ENCODE results near the gene PRKCA. TPM values are rescaled to one million over a fixed set of nuclear protein-coding genes. Genes with fewer than 3 reads are reported as not detected.

The PRKCA gene
- total RNA-seq, 2 experiments from 2014 or later = 75.1 to 78.5 TPM

DNA sequence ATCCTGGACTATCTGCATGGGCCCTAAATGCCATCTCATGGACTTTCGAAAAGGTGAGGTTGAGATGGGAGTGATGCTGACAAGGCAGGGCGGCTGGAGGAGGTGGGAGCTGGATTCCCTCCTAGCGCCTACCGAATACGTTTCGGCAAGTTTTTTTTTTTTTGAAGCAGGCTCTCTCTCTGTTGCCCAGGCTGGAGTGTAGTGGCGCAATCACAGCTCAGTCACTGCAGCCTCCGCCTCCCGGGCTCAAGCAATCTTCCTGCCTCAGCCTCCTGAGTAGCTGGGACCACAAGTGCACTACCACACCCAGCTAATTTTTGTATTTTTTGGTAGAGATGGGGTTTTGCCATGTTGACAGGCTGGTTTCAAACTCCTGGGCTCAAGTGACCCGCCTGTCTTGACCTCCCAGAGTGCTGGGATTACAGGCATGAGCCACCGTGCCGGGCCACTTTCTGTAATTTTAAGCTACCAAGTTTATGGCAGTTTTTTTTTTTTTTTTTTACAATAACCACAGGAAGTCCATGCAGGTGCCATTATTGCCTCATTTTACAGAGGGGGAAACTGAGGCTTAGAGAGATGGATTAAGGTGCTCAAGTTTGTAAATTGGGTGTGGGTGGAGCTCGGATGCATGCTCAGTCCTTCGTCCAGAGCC is 246.4 kb downstream of the PRKCA start:
- H3K27me3 Mint-ChIP-seq = no peaks in the 10 kb centered on the region
- H3K4me3 Mint-ChIP-seq = no peak overlapping the region
- peak overlapping the region; percentile 88 for H3K27ac Mint-ChIP-seq
- no peak for DNase-seq
- H3K9me3 Mint-ChIP-seq = peaks cover 12% of the 10 kb centered on the region
- CTCF ChIA-PET = interaction anchor here (0.7 to 2.2 kb wide), 5 partner anchors 18 to 348 kb away, joined by 3 to 7 read pairs (median 3); no protein-coding TSS in a partner anchor
- intact Hi-C loops (cut with micrococcal nuclease) = loop anchor here (2.0 to 10.0 kb wide), 3 partner anchors 18 to 236 kb away; no protein-coding TSS in a partner anchor
- peaks cover 59% of the 10 kb centered on the region for H3K4me1 Mint-ChIP-seq (ENCODE audit: low read depth)
- POLR2A ChIA-PET = interaction anchor here (0.6 to 1.4 kb wide), 5 partner anchors 8 to 128 kb away, joined by 3 to 4 read pairs (median 3); no protein-coding TSS in a partner anchor
- H3K36me3 Mint-ChIP-seq = peaks cover 24% of the 10 kb centered on the region

DNA sequence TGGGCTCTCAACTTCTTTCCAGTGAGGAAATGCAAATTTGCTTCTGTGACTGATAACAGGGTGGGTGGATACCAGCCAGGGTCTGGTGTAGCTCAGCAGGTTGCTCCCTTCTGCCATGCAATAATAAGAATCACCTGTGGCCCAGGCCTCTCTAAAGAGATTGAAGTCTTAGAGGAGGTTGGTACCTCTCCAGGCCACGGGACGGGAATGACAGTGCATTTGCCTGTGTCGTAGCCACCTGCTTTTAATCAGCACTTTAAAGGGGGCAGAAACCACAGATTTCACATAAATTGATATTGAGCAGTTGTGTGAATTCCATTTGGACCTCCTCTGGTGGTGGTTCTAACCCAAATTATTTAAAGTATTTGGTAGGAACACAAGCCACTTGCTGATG is 246.9 kb downstream of the PRKCA start:
- Mint-ChIP-seq H3K27ac (no peak overlapping the region), H3K4me3 (no peak overlapping the region)
- CTCF ChIA-PET = interaction anchor here (1.0 to 2.2 kb wide), 2 partner anchors 18 to 349 kb away, joined by 3 to 7 read pairs; no protein-coding TSS in a partner anchor

DNA sequence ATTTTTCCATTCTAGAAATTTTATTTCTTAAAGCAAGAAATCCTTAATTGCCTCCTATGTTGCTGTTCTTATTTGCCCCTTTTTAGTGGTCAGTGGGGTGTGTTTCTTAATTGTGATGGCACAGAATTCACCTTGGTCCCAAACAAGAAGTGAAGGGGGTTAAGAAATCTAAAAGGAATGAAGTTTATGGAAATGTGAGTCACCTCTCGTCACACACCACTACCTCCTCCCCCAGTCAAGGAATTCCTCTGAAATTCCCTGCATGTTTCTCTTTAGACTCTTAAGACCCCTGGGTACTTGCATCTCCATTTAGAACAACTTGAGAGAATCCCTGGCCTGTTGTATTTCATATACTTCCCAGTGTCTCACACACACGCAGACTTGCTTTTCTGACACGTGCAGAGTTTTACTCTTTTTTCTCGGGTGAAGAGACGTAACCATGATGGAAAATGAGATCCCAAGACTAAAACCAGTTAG is 247.4 kb downstream of the PRKCA start:
- H3K27me3 Mint-ChIP-seq = no peaks in the 10 kb centered on the region
- H3K27ac Mint-ChIP-seq = no peak overlapping the region
- peaks cover 25% of the 10 kb centered on the region for H3K36me3 Mint-ChIP-seq
- intact Hi-C loops (cut with micrococcal nuclease) = loop anchor here (2.0 to 10.0 kb wide), 3 partner anchors 17 to 237 kb away; no protein-coding TSS in a partner anchor
- DNase-seq = no peak
- POLR2A ChIA-PET = no interaction called here
- H3K4me1 Mint-ChIP-seq (ENCODE audit: low read depth) = peaks cover 56% of the 10 kb centered on the region
- H3K9me3 Mint-ChIP-seq = peaks cover 12% of the 10 kb centered on the region
- H3K4me3 Mint-ChIP-seq = no peak overlapping the region
- CTCF ChIA-PET = interaction anchor here (2.2 kb wide), 1 partner anchor 349 kb away, joined by 7 read pairs; no protein-coding TSS in a partner anchor

More for the DNA sequence above, 246.9 kb downstream of the PRKCA start:
- no peaks in the 10 kb centered on the region for H3K27me3 Mint-ChIP-seq
- intact Hi-C loops (cut with micrococcal nuclease) = loop anchor here (2.0 to 10.0 kb wide), 3 partner anchors 17 to 237 kb away; no protein-coding TSS in a partner anchor
- H3K9me3 Mint-ChIP-seq = peaks cover 12% of the 10 kb centered on the region
- H3K4me1 Mint-ChIP-seq (ENCODE audit: low read depth) = peaks cover 56% of the 10 kb centered on the region
- POLR2A ChIA-PET = interaction anchor here (0.7 kb wide), 1 partner anchor 127 kb away, joined by 4 read pairs; no protein-coding TSS in a partner anchor
- DNase-seq = no peak
- peaks cover 25% of the 10 kb centered on the region for H3K36me3 Mint-ChIP-seq

DNA sequence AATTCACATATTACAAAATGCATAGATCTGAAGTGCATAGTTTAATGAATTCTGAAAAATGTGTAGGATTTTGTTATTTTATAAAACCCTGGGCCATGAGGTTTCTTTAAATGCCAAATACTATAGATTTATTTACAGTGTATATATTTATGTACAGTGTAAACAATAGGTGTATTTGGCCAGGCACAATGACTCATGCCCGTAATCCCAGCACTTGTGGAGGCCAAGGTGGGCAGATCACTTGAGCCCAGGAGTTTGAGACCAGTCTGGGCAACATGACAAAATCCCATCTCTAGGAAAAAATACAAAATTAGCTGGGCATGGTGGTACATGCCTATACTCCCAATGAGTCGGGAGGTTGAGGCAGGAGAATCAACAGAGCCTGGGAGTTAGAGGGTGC is 249.4 kb downstream of the PRKCA start:
- Mint-ChIP-seq H3K4me1 (ENCODE audit: low read depth) (peaks cover 47% of the 10 kb centered on the region), H3K9me3 (no peaks in the 10 kb centered on the region)
- CTCF ChIA-PET = no interaction called here

DNA sequence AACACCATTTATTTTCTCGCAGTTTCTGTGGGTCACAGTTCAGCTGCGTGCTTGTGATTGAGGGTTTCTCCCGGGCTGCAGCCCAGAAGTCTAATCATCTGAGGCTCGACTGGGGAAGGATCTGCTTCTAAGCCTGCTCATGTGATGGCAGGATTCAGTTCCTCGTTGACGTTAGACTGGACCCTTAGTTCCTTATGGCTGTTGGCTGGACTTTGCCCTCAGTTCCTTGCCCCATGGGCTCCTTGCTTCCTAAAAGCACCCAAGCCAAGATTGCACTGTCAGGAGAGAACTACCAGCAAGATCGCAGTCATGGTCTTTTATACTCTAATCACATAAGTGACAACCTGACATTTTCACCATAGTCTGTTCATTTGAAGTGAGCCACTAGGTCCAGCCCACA is 250.0 kb downstream of the PRKCA start:
- ChIA-PET CTCF (interaction anchor here (1.4 kb wide), 1 partner anchor 14 kb away, joined by 7 read pairs; no protein-coding TSS in a partner anchor), POLR2A (no interaction called here)
- Mint-ChIP-seq H3K36me3 (peaks cover 13% of the 10 kb centered on the region), H3K4me1 (ENCODE audit: low read depth) (peaks cover 47% of the 10 kb centered on the region), H3K9me3 (no peaks in the 10 kb centered on the region), H3K27ac (no peak overlapping the region), H3K4me3 (no peak overlapping the region), H3K27me3 (no peaks in the 10 kb centered on the region)
- DNase-seq = no peak
- intact Hi-C loops (cut with micrococcal nuclease) = no loop called here

More for the DNA sequence above, 249.4 kb downstream of the PRKCA start:
- H3K4me3 Mint-ChIP-seq = no peak overlapping the region
- no peak overlapping the region for H3K27ac Mint-ChIP-seq
- intact Hi-C loops (cut with micrococcal nuclease) = no loop called here
- H3K27me3 Mint-ChIP-seq = no peaks in the 10 kb centered on the region
- POLR2A ChIA-PET = no interaction called here
- no peak for DNase-seq
- H3K36me3 Mint-ChIP-seq = peaks cover 15% of the 10 kb centered on the region

DNA sequence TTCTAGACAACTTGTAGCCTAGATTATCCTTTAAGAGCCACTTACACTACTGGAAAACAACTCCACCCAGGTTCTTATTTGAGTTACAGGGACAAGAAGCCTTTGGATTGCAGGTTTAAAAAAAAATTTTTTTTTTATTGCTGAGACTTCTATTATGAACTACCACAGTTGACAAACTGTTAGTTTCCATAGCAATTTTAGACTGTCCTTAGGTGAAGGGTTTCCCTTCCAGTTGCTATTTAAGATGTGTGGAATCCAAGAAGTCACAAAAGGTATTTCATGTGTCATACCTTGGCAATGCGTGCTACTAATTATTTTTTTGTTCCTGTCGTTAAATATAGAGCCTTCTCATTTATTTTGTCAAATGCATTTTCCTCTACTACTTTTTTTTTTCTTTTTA is 253.2 kb downstream of the PRKCA start:
- CTCF ChIA-PET = interaction anchor here (0.6 to 1.0 kb wide), 2 partner anchors 11 to 354 kb away, joined by 3 to 4 read pairs; no protein-coding TSS in a partner anchor
- Mint-ChIP-seq H3K4me3 (no peak overlapping the region), H3K36me3 (peaks cover 15% of the 10 kb centered on the region), H3K9me3 (no peaks in the 10 kb centered on the region), H3K4me1 (ENCODE audit: low read depth) (peaks cover 34% of the 10 kb centered on the region), H3K27ac (no peak overlapping the region), H3K27me3 (no peaks in the 10 kb centered on the region)
- no peak for DNase-seq
- intact Hi-C loops (cut with micrococcal nuclease) = no loop called here
- POLR2A ChIA-PET = no interaction called here

DNA sequence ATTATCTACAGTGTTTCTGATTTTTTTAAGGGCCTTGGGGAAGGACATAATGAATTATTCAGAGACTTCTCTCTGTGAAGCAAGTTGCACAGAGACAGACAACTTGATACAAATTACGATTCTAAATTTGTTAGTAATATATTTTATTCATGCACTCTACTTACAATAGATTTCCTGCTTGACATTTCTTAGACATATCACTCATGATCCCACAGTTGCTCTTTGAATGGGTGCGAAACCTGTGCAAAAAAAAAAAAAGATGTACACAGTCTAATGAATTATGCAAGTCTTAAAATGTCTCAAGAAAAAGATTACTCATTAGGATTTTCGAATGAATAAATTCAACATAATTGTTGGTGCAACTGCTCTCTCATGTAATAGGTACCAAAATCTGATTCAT is 254.8 kb downstream of the PRKCA start:
- no peak overlapping the region for H3K27ac Mint-ChIP-seq
- ChIA-PET POLR2A (interaction anchor here (0.8 kb wide), 1 partner anchor 9 kb away, joined by 3 read pairs; no protein-coding TSS in a partner anchor), CTCF (interaction anchor here (1.1 kb wide), 1 partner anchor 10 kb away, joined by 3 read pairs; no protein-coding TSS in a partner anchor)
- DNase-seq = no peak
- no peaks in the 10 kb centered on the region for H3K27me3 Mint-ChIP-seq
- H3K4me3 Mint-ChIP-seq = no peak overlapping the region
- intact Hi-C loops (cut with micrococcal nuclease) = no loop called here
- H3K9me3 Mint-ChIP-seq = no peaks in the 10 kb centered on the region
- H3K4me1 Mint-ChIP-seq (ENCODE audit: low read depth) = peaks cover 32% of the 10 kb centered on the region
- peaks cover 24% of the 10 kb centered on the region for H3K36me3 Mint-ChIP-seq

DNA sequence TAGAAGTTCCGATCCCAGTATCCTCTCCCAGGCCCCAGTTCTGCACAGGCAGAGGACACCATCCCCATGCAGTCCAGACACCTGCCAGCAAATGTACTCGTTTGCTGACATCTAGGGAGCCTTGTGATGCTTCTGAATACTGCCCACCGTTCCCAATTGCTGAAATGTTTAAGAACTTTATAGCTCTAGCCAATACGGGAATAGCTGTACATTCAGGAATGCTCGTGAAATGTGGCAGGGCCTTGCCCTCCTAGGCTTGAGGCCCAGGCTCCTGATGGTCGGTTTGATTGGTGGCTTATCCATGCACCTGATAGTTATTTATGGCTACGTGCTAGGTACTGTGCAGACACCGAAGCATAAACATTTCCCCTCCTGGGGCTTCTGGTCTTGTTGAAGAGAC is 255.5 kb downstream of the PRKCA start:
- POLR2A ChIA-PET = no interaction called here
- CTCF ChIA-PET = interaction anchor here (1.1 kb wide), 1 partner anchor 9 kb away, joined by 3 read pairs; no protein-coding TSS in a partner anchor
- Mint-ChIP-seq H3K4me1 (ENCODE audit: low read depth) (peaks cover 32% of the 10 kb centered on the region), H3K36me3 (peaks cover 21% of the 10 kb centered on the region), H3K27me3 (no peaks in the 10 kb centered on the region), H3K9me3 (no peaks in the 10 kb centered on the region), H3K4me3 (no peak overlapping the region), H3K27ac (no peak overlapping the region)
- intact Hi-C loops (cut with micrococcal nuclease) = no loop called here
- no peak for DNase-seq

DNA sequence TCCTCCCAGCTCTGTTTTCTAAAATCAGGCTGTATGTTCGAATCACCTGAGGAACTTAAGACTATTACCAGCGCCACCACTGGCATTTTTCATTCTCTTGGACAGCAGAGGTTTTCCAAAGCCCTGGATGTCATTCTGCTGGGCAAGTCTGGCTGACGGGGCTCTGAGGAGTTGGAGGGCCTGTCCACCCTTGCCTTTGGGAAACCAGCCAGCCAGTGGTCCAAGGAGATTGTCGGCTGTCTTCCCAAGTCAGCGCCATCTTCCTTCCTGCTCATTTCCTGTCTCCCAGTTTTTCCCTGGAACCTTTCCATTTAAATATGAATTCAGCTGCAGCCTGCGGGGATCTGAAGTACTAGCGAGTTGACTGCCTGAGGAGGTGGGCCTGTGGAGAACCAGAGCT is 258.3 kb downstream of the PRKCA start:
- Mint-ChIP-seq H3K27me3 (no peaks in the 10 kb centered on the region), H3K9me3 (no peaks in the 10 kb centered on the region), H3K27ac (no peak overlapping the region), H3K4me3 (no peak overlapping the region), H3K4me1 (ENCODE audit: low read depth) (peaks cover 40% of the 10 kb centered on the region), H3K36me3 (peaks cover 17% of the 10 kb centered on the region)
- ChIA-PET POLR2A (no interaction called here), CTCF (interaction anchor here (0.6 to 0.7 kb wide), 2 partner anchors 12 to 128 kb away, joined by 3 read pairs; no protein-coding TSS in a partner anchor)
- no peak for DNase-seq
- intact Hi-C loops (cut with micrococcal nuclease) = no loop called here

DNA sequence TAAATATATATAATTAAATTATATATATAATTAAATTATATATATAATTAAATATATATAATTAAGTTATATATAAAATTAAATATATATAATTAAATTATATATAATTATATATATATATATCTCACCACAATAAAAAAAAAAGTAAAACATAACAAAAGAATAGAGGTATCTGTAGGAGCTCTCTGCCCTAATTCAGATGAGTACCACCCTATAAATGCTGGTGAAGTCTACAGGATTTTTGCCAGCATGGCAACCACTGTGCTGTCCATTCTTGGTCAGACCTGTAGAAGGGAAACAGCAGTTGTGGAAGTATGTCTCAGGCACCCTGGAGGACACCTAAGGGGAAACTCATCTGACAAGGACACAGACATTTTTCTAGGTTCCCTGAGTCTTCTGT is 259.7 kb downstream of the PRKCA start:
- Mint-ChIP-seq H3K27ac (no peak overlapping the region), H3K36me3 (peaks cover 17% of the 10 kb centered on the region), H3K9me3 (no peaks in the 10 kb centered on the region), H3K27me3 (no peaks in the 10 kb centered on the region), H3K4me3 (no peak overlapping the region), H3K4me1 (ENCODE audit: low read depth) (peaks cover 42% of the 10 kb centered on the region)
- intact Hi-C loops (cut with micrococcal nuclease) = no loop called here
- no peak for DNase-seq
- CTCF ChIA-PET = no interaction called here
- POLR2A ChIA-PET = no interaction called here

DNA sequence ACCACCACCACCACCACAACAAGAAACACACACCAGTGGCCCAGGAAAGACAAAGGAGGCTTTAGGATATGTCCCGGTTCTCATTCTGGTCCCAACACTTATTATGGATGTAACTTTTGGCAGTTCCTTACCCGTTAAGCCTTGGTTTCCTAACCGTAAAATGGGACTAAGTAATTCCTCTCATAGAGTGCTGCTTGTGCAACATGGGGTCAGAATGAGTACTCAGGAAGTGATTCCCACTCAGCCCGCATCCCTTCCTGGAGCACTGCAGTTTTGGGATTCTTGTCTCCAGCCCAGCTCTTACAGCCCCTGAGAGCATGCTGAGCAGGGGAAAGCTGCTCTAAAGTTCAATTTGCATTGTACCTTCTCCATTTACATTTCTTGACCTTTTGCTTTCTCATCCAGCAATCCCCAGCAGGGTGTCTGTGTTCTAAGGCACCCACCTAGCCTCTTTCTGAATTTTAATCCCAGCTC is 262.6 kb downstream of the PRKCA start:
- peaks cover 19% of the 10 kb centered on the region for H3K36me3 Mint-ChIP-seq
- intact Hi-C loops (cut with micrococcal nuclease) = loop anchor here (5.0 kb wide), 1 partner anchor 107 kb away; no protein-coding TSS in a partner anchor
- no peak overlapping the region for H3K27ac Mint-ChIP-seq
- ChIA-PET POLR2A (no interaction called here), CTCF (interaction anchor here (0.8 to 2.1 kb wide), 2 partner anchors 92 to 310 kb away, joined by 3 to 5 read pairs; no protein-coding TSS in a partner anchor)
- DNase-seq = no peak
- H3K27me3 Mint-ChIP-seq = no peaks in the 10 kb centered on the region
- H3K4me3 Mint-ChIP-seq = no peak overlapping the region
- no peaks in the 10 kb centered on the region for H3K9me3 Mint-ChIP-seq
- peaks cover 36% of the 10 kb centered on the region for H3K4me1 Mint-ChIP-seq (ENCODE audit: low read depth)
